Measurements from ENCODE around the gene RNU6-9. TPM values are rescaled to one million over a fixed set of nuclear protein-coding genes. Genes with fewer than 3 reads are reported as not detected.

The RNU6-9 gene
- total RNA-seq, 1 experiment from 2014 or later = not detected

- no peaks in the 10 kb centered on the region for H3K27me3 ChIP-seq (ENCODE audit: low read length)
- no peak overlapping the region for H3K4me3 ChIP-seq (ENCODE audit: low read length)
- intact Hi-C loops (cut with micrococcal nuclease) = no loop called here
- H2AFZ ChIP-seq (ENCODE audit: low read length) = no peak overlapping the region
- ATAC-seq = no peak
- no peaks in the 10 kb centered on the region for H3K4me1 ChIP-seq (ENCODE audit: insufficient read depth, low read length)
- no peak for TF ChIP-seq CTCF (conservative IDR thresholded peaks at IDR 0.05; ENCODE audit: low read depth, low read length)
- no peak for TF ChIP-seq EZH2 (IDR thresholded peaks at IDR 0.05; ENCODE audit: low read length, unreplicated experiment)
- TF ChIP-seq EZH2phosphoT487 (IDR thresholded peaks at IDR 0.05; ENCODE audit: borderline replicate concordance, low read length) = no peak
- no peak for DNase-seq
- H3K36me3 ChIP-seq (ENCODE audit: low read depth, low read length) = no peaks in the 10 kb centered on the region
- H4K20me1 ChIP-seq (ENCODE audit: low read length) = no peaks in the 10 kb centered on the region
- ChIA-PET CTCF (no interaction called here), POLR2A (ENCODE audit: unreplicated experiment) (no interaction called here)
- BruUV-seq (replicated peaks) = no TSS peak
- no peaks in the 10 kb centered on the region for H3K9me2 ChIP-seq (replicated peaks; ENCODE audit: low read length)
- no peak overlapping the region for H3K9ac ChIP-seq (ENCODE audit: low read length)
- H3K9me3 ChIP-seq (ENCODE audit: low read length) = no peaks in the 10 kb centered on the region
- H3K79me2 ChIP-seq (ENCODE audit: low read length) = peaks cover 26% of the 10 kb centered on the region
- H3F3A ChIP-seq (ENCODE audit: low read length, unreplicated experiment) = no peaks in the 10 kb centered on the region
- no peak overlapping the region for H3K4me2 ChIP-seq (ENCODE audit: low read length)
- no peak overlapping the region for H3K27ac ChIP-seq (ENCODE audit: low read length)
Observed at GRCh38 chr19:902093-902370, 8.7 kb downstream of the RNU6-9 start.

GRCh38 chr19:902446-903226 lies 9.4 kb downstream of the RNU6-9 start:
- Histone ChIP-seq H3K27ac (ENCODE audit: low read length) (no peak overlapping the region), H3K9me2 (replicated peaks; ENCODE audit: low read length) (no peaks in the 10 kb centered on the region), H4K20me1 (ENCODE audit: low read length) (no peaks in the 10 kb centered on the region), H3K36me3 (ENCODE audit: low read depth, low read length) (no peaks in the 10 kb centered on the region), H3K9ac (ENCODE audit: low read length) (no peak overlapping the region), H3K4me2 (ENCODE audit: low read length) (no peak overlapping the region), H3F3A (ENCODE audit: low read length, unreplicated experiment) (no peaks in the 10 kb centered on the region), H3K79me2 (ENCODE audit: low read length) (peaks cover 32% of the 10 kb centered on the region), H3K9me3 (ENCODE audit: low read length) (no peaks in the 10 kb centered on the region), H2AFZ (ENCODE audit: low read length) (no peak overlapping the region), H3K4me1 (ENCODE audit: insufficient read depth, low read length) (no peaks in the 10 kb centered on the region), H3K27me3 (ENCODE audit: low read length) (no peaks in the 10 kb centered on the region), H3K4me3 (ENCODE audit: low read length) (no peak overlapping the region)
- intact Hi-C loops (cut with micrococcal nuclease) = no loop called here
- ChIA-PET POLR2A (ENCODE audit: unreplicated experiment) (no interaction called here), CTCF (interaction anchor here (0.5 kb wide), 1 partner anchor 1079 kb away, joined by 4 read pairs; no protein-coding TSS in a partner anchor)
- TF ChIP-seq EZH2phosphoT487 (IDR thresholded peaks at IDR 0.05; ENCODE audit: borderline replicate concordance, low read length) (no peak), EZH2 (IDR thresholded peaks at IDR 0.05; ENCODE audit: low read length, unreplicated experiment) (no peak), CTCF (conservative IDR thresholded peaks at IDR 0.05; ENCODE audit: low read depth, low read length) (no peak)
- no TSS peak for BruUV-seq (replicated peaks)
- DNase-seq (no peak), ATAC-seq (no peak)

- Histone ChIP-seq H3K27ac (ENCODE audit: low read length) (no peak overlapping the region), H3F3A (ENCODE audit: low read length, unreplicated experiment) (no peaks in the 10 kb centered on the region), H4K20me1 (ENCODE audit: low read length) (no peaks in the 10 kb centered on the region), H3K79me2 (ENCODE audit: low read length) (peaks cover 39% of the 10 kb centered on the region), H2AFZ (ENCODE audit: low read length) (no peak overlapping the region), H3K4me3 (ENCODE audit: low read length) (no peak overlapping the region), H3K9ac (ENCODE audit: low read length) (no peak overlapping the region), H3K4me1 (ENCODE audit: insufficient read depth, low read length) (no peaks in the 10 kb centered on the region), H3K9me3 (ENCODE audit: low read length) (no peaks in the 10 kb centered on the region), H3K36me3 (ENCODE audit: low read depth, low read length) (no peaks in the 10 kb centered on the region), H3K4me2 (ENCODE audit: low read length) (no peak overlapping the region), H3K27me3 (ENCODE audit: low read length) (no peaks in the 10 kb centered on the region), H3K9me2 (replicated peaks; ENCODE audit: low read length) (no peaks in the 10 kb centered on the region)
- ChIA-PET CTCF (interaction anchor here (0.5 kb wide), 1 partner anchor 1079 kb away, joined by 4 read pairs; no protein-coding TSS in a partner anchor), POLR2A (ENCODE audit: unreplicated experiment) (no interaction called here)
- intact Hi-C loops (cut with micrococcal nuclease) = no loop called here
- no peak for TF ChIP-seq EZH2phosphoT487 (IDR thresholded peaks at IDR 0.05; ENCODE audit: borderline replicate concordance, low read length)
- TF ChIP-seq EZH2 (IDR thresholded peaks at IDR 0.05; ENCODE audit: low read length, unreplicated experiment) = no peak
- no peak for TF ChIP-seq CTCF (conservative IDR thresholded peaks at IDR 0.05; ENCODE audit: low read depth, low read length)
- BruUV-seq (replicated peaks) = no TSS peak
- DNase-seq (no peak), ATAC-seq (no peak)
Observed at GRCh38 chr19:903266-903797, 10.0 kb downstream of the RNU6-9 start.
